ENCODE results near the gene ARHGAP31. TPM values are rescaled to one million over a fixed set of nuclear protein-coding genes. Genes with fewer than 3 reads are reported as not detected.

The ARHGAP31 gene
- total and polyA plus RNA-seq, 4 donors: 0.99 to 4.6 (median 2.6) TPM

DNA sequence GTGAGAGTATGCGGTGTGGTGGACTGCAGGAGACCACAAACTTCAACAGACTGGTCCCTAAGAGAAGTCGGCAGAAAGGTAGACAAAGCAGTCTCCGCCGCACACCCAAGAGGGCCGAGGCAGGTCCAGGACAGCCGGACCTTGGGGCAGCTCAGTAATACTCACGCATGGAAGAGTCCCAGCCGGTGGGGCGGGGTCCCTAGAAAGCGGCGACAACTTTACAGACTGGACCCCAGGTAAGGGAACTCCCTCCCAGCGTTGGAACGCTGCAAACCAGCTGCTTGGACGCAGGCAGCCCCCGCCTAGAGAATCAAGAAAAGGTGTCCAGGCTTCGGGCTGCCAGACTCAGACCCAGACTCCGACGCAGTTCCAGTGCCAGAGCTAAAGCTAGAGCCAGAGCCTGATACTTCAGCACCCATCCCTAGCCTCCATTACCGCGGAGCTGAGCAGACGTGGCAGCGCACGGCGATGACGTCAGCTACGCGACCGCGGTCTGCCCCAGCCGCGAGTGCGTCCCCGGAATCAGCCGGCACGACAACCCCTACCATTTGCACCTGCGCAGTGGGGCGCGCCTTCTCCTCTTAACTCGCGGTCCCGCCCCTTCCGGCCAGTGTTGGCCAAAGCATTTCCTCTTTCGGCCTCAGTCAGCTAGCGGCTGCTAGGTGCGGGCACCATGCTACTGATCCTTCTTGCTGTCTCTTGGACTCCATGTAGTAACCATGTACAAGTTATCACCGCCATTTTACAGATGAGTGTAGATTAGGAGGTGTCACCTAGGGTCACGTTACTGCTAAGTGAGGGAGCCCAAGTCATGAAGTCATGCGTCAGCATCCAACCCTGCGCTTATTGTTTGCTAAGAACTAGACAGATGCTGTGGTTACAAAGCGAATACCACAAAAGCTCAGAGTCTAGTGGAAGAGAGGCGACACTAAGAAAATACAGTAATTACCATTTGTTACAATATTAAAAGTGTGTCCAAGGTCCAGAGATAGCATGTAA, 169.3 kb downstream of the ARHGAP31 start, which contains the start of gene TMEM39A:
Gene TMEM39A, minus strand, starts transcription at position 445 of the 999 bp plus-strand sequence. CDS start 1,541 bp downstream, outside the sequence.
- Histone ChIP-seq H3K36me3 (ENCODE audit: control insufficient read depth in 4 of 4, insufficient read depth in 3 of 4, low read depth in 1 of 4, low read length in 3 of 4) (peaks cover 4 to 14% (median 12%) of the 10 kb centered on the region in 4 donors), H3K27ac (ENCODE audit: low read depth in 1 of 2, low read length in 2 of 2) (peak within 1 kb of the TSS; percentile 85 to 95), H3K9ac (ENCODE audit: low read depth in 1 of 2, low read length in 2 of 2) (peak within 1 kb of the TSS; percentile 65 to 98), H3K4me1 (ENCODE audit: control insufficient read depth in 4 of 4, insufficient read depth in 4 of 4, low read length in 3 of 4) (peaks cover 2 to 29% (median 19%) of the 10 kb centered on the region in 4 donors), H3K27me3 (ENCODE audit: control insufficient read depth in 4 of 4, insufficient read depth in 4 of 4, low read length in 3 of 4) (no peaks in the 10 kb centered on the region), H3K9me3 (ENCODE audit: control insufficient read depth in 4 of 4, low read length in 3 of 4) (no peaks in the 10 kb centered on the region), H3K4me3 (ENCODE audit: low read depth in 1 of 3, low read length in 3 of 3) (peak within 1 kb of the TSS; percentile 77 to 99 (median 94))
- WGBS: 4% methylated on average over 51 of the region's 51 CpGs
- TF ChIP-seq, protein P1, sequence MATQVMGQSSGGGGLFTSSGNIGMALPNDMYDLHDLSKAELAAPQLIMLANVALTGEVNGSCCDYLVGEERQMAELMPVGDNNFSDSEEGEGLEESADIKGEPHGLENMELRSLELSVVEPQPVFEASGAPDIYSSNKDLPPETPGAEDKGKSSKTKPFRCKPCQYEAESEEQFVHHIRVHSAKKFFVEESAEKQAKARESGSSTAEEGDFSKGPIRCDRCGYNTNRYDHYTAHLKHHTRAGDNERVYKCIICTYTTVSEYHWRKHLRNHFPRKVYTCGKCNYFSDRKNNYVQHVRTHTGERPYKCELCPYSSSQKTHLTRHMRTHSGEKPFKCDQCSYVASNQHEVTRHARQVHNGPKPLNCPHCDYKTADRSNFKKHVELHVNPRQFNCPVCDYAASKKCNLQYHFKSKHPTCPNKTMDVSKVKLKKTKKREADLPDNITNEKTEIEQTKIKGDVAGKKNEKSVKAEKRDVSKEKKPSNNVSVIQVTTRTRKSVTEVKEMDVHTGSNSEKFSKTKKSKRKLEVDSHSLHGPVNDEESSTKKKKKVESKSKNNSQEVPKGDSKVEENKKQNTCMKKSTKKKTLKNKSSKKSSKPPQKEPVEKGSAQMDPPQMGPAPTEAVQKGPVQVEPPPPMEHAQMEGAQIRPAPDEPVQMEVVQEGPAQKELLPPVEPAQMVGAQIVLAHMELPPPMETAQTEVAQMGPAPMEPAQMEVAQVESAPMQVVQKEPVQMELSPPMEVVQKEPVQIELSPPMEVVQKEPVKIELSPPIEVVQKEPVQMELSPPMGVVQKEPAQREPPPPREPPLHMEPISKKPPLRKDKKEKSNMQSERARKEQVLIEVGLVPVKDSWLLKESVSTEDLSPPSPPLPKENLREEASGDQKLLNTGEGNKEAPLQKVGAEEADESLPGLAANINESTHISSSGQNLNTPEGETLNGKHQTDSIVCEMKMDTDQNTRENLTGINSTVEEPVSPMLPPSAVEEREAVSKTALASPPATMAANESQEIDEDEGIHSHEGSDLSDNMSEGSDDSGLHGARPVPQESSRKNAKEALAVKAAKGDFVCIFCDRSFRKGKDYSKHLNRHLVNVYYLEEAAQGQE (IDR thresholded peaks at IDR 0.05): peak; percentile 95
- peak; percentile 17 for TF ChIP-seq FOXA1 (IDR thresholded peaks at IDR 0.05)
- TF ChIP-seq HNF4G (IDR thresholded peaks at IDR 0.05): no peak
- TF ChIP-seq TAF1 (conservative IDR thresholded peaks at IDR 0.05): peak; percentile 100
- peak; percentile 70 to 95 for TF ChIP-seq GABPA (IDR thresholded peaks at IDR 0.05 in 1 of 2, conservative IDR thresholded peaks at IDR 0.05 in 1 of 2)
- peak; percentile 39 for TF ChIP-seq NR2F2 (IDR thresholded peaks at IDR 0.05)
- TF ChIP-seq, protein P2, sequence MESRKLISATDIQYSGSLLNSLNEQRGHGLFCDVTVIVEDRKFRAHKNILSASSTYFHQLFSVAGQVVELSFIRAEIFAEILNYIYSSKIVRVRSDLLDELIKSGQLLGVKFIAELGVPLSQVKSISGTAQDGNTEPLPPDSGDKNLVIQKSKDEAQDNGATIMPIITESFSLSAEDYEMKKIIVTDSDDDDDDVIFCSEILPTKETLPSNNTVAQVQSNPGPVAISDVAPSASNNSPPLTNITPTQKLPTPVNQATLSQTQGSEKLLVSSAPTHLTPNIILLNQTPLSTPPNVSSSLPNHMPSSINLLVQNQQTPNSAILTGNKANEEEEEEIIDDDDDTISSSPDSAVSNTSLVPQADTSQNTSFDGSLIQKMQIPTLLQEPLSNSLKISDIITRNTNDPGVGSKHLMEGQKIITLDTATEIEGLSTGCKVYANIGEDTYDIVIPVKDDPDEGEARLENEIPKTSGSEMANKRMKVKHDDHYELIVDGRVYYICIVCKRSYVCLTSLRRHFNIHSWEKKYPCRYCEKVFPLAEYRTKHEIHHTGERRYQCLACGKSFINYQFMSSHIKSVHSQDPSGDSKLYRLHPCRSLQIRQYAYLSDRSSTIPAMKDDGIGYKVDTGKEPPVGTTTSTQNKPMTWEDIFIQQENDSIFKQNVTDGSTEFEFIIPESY (IDR thresholded peaks at IDR 0.05): peak; percentile 95
- TF ChIP-seq JUND (IDR thresholded peaks at IDR 0.05): peak in 1 of 2 donors; percentile 18
- TF ChIP-seq EGR1 (IDR thresholded peaks at IDR 0.05; ENCODE audit: low read depth in 2 of 2): peak in 1 of 2 donors; percentile 70
- TF ChIP-seq RXRA (IDR thresholded peaks at IDR 0.05): peak; percentile 56 to 62
- TF ChIP-seq FOXA2 (IDR thresholded peaks at IDR 0.05): peak; percentile 55
- peak in 1 of 2 donors; percentile 51 for TF ChIP-seq HNF4A (conservative IDR thresholded peaks at IDR 0.05)
- peak; percentile 99 for TF ChIP-seq YY1 (IDR thresholded peaks at IDR 0.05)
- TF ChIP-seq SP1 (IDR thresholded peaks at IDR 0.05): peak; percentile 86
- TF ChIP-seq, protein P3, sequence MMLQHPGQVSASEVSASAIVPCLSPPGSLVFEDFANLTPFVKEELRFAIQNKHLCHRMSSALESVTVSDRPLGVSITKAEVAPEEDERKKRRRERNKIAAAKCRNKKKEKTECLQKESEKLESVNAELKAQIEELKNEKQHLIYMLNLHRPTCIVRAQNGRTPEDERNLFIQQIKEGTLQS (IDR thresholded peaks at IDR 0.05): peak; percentile 47
- TF ChIP-seq, protein P4, sequence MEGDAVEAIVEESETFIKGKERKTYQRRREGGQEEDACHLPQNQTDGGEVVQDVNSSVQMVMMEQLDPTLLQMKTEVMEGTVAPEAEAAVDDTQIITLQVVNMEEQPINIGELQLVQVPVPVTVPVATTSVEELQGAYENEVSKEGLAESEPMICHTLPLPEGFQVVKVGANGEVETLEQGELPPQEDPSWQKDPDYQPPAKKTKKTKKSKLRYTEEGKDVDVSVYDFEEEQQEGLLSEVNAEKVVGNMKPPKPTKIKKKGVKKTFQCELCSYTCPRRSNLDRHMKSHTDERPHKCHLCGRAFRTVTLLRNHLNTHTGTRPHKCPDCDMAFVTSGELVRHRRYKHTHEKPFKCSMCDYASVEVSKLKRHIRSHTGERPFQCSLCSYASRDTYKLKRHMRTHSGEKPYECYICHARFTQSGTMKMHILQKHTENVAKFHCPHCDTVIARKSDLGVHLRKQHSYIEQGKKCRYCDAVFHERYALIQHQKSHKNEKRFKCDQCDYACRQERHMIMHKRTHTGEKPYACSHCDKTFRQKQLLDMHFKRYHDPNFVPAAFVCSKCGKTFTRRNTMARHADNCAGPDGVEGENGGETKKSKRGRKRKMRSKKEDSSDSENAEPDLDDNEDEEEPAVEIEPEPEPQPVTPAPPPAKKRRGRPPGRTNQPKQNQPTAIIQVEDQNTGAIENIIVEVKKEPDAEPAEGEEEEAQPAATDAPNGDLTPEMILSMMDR (IDR thresholded peaks at IDR 0.05; ENCODE audit: low read depth, low read length, missing input control): peak; percentile 22
- TF ChIP-seq, protein P5, sequence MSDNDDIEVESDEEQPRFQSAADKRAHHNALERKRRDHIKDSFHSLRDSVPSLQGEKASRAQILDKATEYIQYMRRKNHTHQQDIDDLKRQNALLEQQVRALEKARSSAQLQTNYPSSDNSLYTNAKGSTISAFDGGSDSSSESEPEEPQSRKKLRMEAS (IDR thresholded peaks at IDR 0.05): peak; percentile 93
- TF ChIP-seq RAD21 (IDR thresholded peaks at IDR 0.05): peak in 1 of 2 donors; percentile 54
- peak; percentile 99 for DNase-seq (ENCODE audit: low spot score)
